HG02642 (cell line): ENCODE results near the gene ITPR1.
"Not testable (repeated sequence)": the region's sequence is repeated elsewhere in the genome, so short reads cannot be mapped to it uniquely, and the experiment has no call there.

Experiments used
- ATAC-seq: cut with Tn5 transposase; IDR thresholded peaks from one replicate; pipeline ENCODE4 v1.9.1; 2021; ENCODE audit warnings: mild to moderate bottlenecking; ENCODE audit not compliant: unreplicated experiment, poor library complexity

Gene ITPR1

DNA sequence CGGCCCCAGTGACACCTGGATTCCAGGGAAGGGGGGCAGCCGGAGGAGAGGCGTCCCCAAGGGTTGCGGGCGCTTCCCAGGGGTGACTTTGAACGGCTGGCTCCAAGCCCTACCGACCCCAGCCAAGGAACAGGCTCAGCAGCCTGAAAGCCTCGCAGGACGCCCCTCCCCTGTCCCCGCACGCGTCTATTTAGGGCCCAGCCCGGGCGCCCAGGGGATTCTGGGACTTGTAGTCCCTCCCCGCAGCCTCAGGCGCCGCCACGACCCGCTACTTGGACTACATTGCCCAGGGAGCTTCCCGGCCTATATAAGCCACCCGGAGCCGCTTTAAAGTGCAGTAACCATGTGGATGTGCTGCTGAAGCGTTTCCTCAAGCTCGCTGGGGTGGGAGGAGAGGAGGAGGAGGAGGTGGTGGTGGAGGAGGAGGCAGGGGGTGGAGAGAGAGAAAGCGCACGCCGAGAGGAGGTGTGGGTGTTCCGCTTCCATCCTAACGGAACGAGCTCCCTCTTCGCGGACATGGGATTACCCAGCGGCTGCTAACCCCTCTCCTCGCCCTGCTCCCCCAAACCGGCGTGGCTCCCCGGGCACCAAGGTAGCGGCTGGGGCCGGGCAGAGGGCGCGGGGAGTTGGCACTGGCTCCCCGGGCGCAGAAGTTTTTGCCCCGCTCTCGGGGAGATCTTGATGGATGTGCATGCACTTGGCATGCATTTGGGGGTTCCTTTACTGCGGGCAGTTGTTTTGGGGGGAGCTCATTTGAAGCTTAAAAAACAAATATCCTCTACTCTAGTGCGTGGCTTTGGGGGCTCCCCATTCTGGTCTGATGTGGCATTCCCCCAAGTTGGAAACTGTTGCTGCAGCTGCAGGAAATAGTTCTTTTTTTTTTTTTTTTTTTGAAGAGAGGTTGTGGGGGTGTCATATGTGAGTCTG is at the start of gene ITPR1:
Gene ITPR1, plus strand, starts transcription at position 335 of the 927 bp plus-strand sequence. CDS start 23,144 bp downstream, outside the sequence.
- peak; percentile 92 for ATAC-seq

DNA sequence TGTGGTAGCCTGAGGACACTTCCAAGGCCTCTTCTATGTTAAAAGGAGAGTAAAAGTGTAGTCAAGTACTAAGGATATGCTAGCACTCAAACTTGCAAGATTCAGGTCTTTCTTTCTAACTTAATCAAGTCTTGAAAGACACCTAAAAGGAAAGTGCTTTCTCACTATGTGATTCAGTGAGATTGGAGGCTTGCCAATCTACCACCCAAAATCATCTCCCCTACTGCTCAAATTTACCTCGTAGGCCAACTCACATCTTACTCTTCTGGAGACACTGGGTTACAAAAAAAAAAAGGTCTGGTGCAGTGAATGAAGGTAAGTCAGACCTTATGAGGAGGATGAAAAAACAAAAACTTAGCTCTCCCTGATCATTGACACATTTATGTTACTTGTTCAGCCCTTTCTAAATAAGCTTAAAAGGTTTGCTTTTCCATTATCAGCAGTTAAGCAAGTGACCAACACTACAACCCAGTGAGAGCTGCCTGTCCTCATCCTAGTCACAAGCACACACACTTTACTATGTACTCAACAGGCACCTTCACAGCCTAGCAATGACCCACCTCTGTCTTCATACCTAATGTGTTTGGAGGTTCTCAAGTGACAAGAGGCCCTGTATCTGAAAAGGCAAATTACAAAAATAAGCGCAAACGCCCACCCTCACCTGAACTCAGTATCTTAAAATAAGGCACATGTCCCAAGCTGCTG is 45.7 kb upstream of the ITPR1 start:
- no peak for ATAC-seq

DNA sequence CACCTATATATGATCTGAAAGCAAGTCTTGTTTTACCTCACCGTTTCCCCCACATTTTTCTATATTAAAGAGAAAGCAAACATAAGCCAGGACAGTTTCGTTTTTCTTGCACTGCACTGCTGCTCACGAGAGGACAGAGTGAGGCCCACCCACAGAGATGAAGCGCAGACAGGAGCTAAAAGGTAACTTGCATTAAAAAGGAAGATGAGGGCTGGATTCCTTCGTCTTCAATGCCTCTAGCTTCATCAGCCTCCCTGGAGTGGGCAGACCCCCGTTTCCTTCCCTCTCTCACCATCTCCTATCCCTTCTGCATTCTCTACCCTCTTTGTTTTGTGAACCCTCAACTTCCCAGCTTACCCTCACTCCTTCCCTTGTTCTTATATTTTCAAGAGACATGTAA is 45.0 kb upstream of the ITPR1 start:
- no peak for ATAC-seq

DNA sequence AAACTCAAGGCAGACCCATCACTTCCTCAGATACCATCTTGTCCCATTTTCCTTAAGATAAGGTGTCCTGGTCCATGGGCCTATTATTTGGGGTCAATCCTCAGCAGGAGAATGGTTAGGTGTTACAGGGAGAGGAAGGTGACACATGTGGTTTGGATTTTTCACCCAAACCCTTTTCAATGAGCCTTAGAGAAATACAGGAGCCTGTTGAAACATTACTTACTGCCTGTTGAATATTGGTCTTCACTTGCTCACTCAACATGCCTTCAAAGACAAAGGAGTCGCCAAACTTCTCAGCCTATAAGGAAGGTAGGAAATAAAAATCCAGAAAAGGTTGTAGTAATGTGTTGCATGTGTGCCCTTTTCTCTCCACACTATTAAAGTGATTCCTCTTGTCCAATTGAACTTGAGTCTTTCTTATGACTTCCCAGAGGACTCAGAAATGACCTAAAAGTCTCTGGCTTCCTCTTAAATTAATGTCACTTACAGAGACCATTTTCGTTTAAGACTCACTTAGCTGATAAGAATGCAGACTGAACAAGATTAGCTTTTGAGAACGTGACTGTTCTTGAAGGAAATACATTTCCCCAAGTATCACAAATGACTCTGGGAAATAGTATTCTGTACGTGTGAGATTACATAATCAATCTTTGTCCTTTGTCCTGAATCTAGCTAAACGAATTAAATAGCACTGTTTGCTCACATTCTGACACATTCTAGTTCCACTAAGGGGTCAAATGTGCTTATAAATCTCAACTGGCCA is 43.9 kb upstream of the ITPR1 start:
- no peak for ATAC-seq

DNA sequence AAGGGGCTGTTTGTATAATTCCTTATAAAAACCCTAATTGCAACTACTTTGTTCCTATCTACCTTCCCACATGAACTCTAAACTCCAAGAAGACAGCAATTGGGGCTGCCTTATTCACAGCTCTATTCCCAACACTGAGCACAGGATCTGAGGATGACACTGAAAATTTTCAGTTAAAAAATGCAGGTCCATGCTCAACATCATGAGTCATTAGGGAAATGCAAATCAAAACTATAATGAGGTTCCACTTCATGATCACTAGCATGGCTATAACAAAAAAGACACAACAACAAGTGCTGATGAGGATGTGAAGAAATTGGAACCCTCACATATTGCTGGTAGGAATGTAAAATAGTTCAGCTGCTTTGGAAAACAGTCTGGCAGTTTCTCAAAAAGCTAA is 39.0 kb upstream of the ITPR1 start:
- ATAC-seq: no peak

DNA sequence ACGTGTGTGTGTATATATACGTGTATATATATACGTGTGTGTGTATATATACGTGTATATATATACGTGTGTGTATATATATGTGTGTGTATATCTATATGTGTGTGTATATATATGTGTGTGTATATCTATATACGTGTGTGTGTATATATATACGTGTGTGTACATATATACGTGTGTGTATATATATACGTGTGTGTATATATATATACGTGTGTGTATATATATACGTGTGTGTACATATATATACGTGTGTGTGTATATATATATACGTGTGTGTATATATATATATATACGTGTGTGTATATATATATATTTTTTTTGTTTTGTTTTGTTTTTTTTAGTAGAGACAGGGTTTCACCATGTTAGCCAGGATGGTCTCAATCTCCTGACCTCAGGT is 36.4 kb upstream of the ITPR1 start:
- not testable (repeated sequence) for ATAC-seq

DNA sequence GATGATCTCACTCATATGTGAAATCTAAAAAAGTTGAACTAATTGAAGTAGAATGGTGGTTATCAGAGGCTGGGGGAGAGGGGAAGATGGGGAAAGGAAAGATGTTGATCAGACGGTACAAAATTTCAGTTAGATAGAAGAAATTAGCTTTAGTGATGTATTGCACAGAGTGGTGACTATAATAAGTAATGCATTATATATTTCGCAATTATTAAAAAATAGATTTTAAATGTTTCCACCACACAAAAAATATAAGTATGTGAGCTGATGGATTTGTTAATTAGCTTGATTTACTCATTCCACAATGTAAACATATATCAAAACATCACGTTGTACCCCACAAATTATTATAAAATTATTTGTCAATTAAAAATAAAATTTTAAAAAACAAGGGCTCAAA is 34.2 kb upstream of the ITPR1 start:
- ATAC-seq: no peak

DNA sequence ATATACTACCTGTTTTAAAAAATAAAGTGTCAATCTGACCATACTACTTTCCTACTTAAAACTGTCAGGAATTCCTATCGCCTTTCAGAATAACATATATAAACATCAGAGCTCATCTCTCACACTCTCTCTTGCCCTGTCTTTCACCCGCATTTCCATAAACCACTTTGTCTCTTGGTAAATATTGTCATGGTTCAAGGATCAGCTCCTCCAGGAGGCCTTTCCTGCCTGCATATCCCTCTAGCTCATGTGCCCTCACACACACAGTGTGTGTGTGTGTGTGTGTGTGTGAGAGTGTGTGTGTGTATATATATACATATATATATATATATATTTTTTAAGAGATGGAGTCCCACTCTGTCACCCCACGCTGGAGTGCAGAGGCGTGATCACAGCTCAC is 32.8 kb upstream of the ITPR1 start:
- ATAC-seq: no peak

DNA sequence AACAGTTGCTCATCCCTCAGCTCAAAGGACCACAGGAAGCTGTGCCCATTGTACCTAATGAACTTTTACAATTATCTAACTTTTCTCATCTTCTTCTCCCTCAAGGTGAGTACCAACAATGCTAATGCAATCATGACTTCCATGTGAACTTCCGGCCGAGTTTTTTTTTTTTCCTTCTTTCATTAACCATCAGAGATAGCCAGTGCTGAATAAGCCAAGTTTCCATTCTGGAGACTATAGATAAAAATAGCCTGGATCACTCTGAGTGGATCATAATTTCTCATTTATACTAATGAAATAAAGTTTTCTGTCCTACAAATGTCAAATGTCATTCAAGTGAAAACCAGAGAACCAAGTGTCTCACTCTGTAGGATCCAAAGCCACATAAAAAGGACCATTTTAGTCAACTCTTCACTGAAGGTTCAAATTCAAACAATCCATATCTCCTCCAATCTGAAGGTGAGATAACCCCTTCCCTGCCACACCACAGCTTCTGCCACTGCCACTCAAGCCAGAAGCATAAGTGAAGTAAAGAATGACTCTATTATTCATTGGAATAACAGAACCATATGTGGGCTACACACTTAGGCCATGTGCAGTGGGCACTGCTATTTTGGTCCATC is 31.6 kb upstream of the ITPR1 start:
- no peak for ATAC-seq

DNA sequence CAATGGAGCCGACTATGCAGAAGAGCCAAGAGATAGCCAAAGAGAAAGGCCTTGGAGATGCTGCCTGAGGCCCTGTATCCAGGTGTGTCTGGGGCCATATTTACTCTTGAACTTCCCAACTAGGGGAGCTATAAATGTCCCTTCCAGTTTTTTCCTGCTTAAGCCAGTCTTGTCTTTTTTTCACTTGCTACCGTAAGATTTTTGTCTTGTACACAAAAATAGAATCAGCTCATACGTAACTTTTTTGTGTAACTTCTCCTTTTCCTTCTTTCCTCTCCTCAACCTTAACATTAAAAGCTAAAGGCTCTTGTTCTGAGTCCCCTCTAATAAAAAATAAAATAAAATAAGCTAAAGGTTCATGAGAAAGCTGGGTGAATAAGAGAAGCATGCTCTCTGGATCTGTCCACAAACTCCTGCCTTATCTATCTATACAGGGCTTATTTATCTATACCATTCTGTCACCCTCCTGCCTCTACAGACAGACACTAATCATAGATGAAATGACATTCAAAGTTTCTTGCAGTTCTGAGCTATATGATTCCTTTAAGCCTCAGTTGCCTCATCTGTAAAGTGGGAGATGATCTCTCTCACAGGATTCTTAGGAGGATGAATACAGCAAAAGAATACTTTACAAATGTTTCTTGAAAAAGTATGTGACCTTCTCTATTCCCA is 30.6 kb upstream of the ITPR1 start:
- no peak for ATAC-seq

DNA sequence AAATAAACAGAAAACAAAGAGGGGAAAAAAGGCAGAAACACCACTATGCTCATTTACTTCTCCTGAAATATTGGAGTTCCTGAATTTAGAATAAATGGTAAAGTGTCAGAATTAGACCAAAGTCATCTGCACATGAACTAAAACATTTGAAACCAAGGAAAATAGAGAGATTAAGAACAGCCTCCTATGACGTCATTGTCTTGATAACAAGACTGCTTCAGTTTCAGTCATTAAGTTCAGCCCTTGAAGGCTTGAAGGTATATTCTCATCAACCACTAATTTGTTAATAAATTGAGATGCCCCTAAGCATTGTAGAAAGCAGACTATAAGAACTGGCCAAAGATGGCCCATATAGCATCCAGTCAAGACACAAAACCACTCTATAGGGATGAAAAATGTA is 28.6 kb upstream of the ITPR1 start:
- no peak for ATAC-seq

DNA sequence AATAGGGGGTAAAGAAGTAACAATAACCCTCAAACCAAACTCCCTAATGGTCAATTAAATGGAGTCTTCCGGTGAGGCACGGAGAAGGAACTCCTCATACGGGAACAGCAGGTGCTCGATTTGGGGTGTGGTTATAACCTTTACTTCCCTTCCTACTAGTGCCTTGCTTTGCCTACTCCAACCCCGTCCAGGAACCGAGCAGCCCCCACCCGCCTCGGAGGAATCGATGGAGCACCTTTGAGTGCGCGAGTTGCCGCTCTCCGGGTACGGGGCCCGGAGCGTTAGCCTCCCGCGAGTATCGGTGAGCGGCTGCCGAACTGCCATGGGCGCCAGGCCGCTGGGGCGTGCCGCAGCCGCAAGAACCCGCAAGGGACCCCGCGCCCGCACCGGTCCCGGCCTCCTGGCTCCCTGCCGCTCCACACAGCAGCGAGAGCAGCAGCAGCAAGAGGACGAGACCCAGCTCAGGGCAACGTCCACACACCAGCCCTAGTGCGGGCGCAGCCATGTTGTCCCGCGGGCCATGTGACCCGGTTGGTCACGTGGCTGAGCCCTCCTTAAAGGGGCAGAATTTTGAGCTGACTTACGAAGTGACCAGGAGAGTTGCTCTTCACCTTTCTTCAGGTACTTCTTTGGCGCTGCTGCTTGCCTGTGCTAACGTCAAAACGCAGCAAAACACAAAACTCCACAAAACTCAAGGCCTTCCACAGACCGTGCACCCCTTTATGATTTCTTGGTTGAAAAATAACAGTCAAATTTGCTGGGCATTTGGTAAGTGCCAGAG is 26.2 kb upstream of the ITPR1 start, which contains the start of gene SUMF1:
Gene SUMF1, minus strand, starts transcription at position 529 of the 781 bp plus-strand sequence. Its CDS starts 24 bp downstream, at position 505.
- peak; percentile 100 for ATAC-seq

DNA sequence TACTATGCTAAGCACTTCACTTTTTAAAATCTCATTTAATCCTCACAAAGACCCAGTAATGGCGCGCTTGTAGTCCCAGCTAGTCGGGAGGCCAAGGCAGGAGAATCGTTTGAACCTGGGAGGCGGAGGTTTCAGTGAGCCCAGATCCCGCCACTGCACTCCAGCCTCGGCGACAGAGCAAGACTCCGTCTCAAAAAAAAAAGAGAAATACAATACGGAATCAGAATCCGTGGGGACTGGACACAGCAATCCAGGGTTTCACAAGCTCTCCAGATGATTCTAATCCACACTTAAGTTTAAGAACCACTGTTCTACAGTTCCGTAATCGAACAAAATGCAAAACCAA is 25.7 kb upstream of the ITPR1 start:
- ATAC-seq: no peak

DNA sequence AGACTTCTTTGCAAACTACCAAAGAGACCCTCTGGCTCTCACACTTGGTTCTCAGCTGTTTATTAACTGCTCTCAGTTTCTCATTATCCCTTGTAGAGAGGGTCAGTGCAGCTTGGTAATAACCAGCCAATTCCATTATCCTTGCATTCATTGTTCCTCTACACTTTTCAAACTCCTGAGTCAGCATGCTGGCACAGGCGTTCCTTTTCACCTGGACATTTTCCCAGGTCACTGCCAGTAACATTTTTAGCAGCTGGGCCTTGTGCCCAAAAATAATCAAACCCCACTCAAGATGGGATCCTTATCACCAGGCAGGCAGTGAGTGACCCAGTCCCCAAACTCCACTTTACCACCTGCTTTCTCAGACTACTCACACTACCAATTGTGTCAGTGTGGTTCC is 21.2 kb upstream of the ITPR1 start:
- no peak for ATAC-seq

DNA sequence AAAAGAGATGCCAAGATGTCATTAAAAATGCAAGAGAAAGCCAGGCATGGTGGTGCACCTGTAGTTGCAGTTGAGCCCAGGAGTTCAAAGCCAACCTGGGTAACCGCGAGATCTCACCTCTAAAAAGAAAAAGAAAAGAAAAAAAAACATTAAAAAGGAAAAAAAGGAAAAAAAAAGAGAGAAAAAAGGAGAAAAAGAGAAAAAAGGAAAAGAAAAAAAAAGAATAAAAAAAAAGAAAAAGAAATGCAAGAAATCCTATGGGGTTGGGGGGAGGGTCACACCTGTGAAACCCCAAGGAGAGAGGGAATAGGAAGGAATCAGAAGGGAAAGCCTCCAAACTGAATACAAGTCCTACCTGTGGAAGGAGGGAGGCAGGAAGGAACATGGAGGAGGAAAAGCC is 20.8 kb upstream of the ITPR1 start:
- no peak for ATAC-seq

DNA sequence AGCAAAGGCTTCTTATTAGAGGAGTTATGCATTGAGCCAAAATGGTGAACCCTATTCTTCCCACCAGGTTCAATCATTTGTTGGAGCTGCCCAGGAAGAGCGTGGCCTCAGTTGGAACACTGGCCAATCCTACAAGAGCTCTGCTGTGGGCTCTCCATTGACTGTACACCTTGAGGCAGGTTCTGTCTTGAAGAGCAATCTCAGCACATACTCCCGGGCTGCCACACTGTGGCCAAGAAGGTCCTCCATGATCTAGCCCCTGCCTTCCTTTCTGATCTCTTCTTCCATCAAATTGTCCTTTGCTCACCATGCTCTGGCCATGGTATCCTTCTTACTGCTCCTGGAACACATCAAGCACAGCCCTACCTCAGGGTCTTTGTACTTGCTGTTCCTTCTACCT is 20.4 kb upstream of the ITPR1 start:
- ATAC-seq: no peak

DNA sequence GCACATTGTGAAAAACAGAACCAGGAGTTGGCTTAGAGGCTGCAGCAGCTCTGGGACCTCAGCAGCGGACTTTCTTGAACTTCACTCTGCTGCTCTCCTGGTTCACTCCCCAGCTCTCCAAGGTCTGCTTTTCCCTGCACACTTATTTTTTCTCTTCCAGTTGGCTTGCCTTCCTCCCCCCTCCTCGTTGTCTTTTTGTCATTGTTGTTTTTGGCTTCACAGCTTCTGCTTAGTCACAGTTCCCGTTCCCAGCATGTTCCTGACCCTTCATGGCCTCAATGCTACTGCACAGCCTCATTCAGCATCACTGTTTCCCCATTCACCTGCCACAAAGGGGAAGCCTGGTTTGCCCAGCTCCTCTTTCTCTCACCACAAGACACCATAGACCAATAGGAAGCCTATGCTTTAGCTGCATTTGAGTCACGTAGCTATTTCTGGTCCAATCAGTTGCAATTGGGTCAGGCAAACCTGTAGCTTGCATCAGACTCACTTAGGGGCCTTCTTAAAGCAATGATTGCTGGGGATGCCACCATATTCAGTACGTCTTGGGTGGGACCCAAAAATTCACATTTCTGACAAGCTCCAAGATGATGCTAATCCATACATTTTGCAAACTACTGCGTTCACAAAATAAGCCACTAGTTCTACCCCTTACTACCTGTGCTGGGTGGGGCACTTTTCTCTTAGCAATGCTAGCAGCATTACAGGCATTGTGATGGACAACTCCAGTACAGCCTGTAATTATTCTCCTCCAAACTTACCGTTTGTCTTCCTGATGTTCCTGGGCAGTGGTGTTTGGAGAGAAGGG is 18.3 kb upstream of the ITPR1 start:
- peak; percentile 77 for ATAC-seq

DNA sequence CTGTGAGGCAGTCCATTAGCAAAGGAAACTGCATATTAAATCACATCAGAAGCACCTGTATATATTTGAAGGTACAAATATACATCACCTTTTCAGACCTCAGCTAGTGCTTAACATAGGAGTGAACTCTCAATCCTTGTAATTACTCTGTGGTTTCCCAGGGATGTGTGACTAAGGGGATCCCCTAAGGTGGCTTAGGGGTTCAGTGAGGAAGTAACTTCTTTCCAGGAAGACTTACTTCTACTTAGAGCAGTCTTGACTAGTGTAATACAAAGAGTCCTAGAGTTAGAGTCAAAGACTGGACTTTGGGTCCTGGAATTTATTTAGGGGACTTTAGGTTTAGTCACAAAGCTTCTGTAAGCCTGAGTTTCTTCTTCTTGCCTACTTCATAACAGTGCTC is 17.3 kb upstream of the ITPR1 start:
- no peak for ATAC-seq
